Left lobe of liver (tissue), 2 donors: Measurements from ENCODE around the gene ARSI. TPM values are rescaled to one million over a fixed set of nuclear protein-coding genes. Genes with fewer than 3 reads are reported as not detected.

Experiments
- ATAC-seq: fragments of 200-7000 bp; cut with Tn5 transposase; one replicate; pipeline ENCODE4 v1.9.1; 2020; ENCODE audit warnings: mild to moderate bottlenecking, moderate library complexity
- DNase-seq: peaks from one replicate; pipeline ENCODE4 v3.0.0-alpha.2; 2020; ENCODE audit warnings: low spot score
- total RNA-seq: library from RNA; stranded (reverse); gene quantifications from one replicate; pipeline ENCODE4 v1.2.1, GENCODE V29; 2021
- donor health status: DM: no; HTN: no; CAD: no; lungs with moderate emphysema.
- donor health status: DM: no; HTN: yes; CAD: no.

Gene ARSI
- total RNA-seq, 1 donor from 2014 or later = 0.43 TPM

DNA sequence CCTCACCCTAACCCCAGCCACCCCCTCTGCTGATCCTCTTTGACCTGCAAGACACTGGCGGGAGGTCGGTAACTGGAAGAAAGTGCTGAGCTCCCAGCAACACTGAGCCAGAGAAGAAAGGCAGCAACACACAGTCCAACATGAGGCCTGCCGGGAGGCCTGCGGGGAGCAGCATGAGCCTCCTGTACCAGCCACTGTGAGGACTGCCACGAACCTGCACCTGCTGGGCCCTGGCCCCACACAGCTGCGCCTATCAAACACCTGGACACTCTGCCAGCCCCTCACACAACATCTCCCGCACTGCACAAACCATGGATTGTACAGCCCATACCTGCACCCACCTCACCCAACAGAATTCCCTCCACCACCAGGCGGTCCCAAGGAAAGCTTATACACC lies 31.4 kb downstream of the ARSI start:
- DNase-seq (no peak), ATAC-seq (no peak)

- DNase-seq = no peak
- ATAC-seq = peak; percentile 35
Measured at GRCh38 chr5:150270541-150271295, 32.0 kb downstream of the ARSI start.

- DNase-seq = peak; percentile 74
- ATAC-seq = peak; percentile 62
Measured at GRCh38 chr5:150266871-150267291, 35.8 kb downstream of the ARSI start.

- ATAC-seq (no peak), DNase-seq (no peak)
Measured at GRCh38 chr5:150265870-150266383, 36.8 kb downstream of the ARSI start.

- DNase-seq (no peak), ATAC-seq (no peak)
Measured at GRCh38 chr5:150264667-150265603, 37.8 kb downstream of the ARSI start.

- ATAC-seq (peak; percentile 91), DNase-seq (peak; percentile 77)
Measured at GRCh38 chr5:150263801-150264621, 38.7 kb downstream of the ARSI start.

GRCh38 chr5:150263375-150263775 lies 39.3 kb downstream of the ARSI start:
- DNase-seq (no peak), ATAC-seq (no peak)

- DNase-seq (no peak), ATAC-seq (no peak)
Measured at GRCh38 chr5:150262502-150262901, 40.2 kb downstream of the ARSI start.

DNA sequence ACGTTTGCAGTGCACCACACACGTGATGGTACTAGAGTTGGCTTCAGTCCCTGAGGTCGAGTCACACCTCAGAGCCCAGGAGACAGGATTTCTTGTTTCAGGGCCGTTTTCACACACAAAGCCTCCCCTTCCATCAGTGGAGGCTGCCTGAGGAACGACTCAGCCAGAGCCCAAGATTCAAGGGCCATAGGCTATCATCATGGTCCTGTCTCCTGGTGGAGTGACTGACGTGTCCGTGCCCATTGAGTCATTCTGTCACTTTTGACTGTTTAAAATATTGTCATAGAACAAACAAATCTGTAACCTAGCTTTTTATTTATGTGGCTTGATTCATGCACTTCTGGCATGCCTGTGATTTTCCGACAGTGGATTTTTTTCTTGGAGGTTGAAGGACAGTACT lies 41.5 kb downstream of the ARSI start:
- ATAC-seq (no peak), DNase-seq (no peak)

DNA sequence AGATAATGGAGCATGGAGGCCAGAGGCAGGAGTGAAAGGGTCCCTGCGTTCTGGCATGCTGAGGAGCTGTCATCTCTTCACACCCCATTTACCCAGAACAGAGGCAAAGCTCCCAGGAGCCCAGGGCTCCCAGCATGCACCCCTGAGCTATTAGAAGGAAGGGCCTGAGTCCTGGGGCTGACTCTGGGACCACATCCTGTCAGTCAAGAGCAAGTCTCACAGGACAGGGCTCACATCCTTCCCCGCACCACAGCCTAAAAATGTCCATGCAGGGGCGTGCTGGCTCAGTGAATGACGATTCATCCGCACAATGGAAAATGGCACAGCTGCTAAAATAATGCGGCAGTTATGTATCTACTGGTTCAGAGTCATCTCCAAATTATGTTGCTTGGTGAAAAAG lies 44.6 kb downstream of the ARSI start:
- ATAC-seq (no peak), DNase-seq (no peak)

GRCh38 chr5:150257424-150257823 lies 45.3 kb downstream of the ARSI start:
- ATAC-seq (no peak), DNase-seq (no peak)

GRCh38 chr5:150256410-150257064 lies 46.2 kb downstream of the ARSI start:
- no peak for DNase-seq
- ATAC-seq = no peak

DNA sequence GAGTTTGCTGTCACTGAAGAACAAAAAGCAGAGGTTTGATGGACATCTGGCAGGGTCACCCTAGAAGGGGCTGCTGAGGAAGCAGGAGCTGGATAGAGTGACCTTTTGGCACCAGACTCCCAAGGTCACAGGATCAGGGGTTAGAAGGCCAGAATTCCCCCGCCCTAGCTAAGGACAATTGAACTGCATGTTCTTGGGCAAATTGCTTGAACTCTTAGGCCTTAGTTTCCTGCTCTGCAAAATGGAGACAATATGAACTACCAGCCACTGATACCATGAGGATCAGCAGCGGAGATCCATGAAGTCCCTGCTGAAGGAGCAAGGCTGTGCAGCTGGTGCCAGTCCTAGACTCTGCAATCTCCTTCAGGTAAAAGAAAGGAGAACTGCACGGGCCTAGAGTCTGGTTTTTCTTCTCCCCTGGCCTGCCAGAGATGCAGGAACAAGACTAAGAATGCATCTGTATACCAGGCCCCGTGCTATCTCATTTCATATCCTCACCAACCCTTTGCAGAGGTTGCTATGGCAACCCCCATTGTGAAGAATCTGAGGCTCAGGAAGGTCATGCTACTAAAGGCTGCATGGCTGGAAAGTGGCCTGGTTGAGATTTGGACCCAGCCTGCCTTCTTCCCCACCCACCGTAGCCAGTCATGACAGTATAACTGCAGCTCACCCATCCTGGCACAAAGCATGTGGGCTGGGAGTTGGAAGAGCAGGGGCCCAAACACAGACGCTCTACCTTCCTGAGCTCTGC lies 46.9 kb downstream of the ARSI start:
- ATAC-seq (no peak), DNase-seq (no peak)

GRCh38 chr5:150254774-150255173 lies 47.9 kb downstream of the ARSI start:
- ATAC-seq = no peak
- no peak for DNase-seq

DNA sequence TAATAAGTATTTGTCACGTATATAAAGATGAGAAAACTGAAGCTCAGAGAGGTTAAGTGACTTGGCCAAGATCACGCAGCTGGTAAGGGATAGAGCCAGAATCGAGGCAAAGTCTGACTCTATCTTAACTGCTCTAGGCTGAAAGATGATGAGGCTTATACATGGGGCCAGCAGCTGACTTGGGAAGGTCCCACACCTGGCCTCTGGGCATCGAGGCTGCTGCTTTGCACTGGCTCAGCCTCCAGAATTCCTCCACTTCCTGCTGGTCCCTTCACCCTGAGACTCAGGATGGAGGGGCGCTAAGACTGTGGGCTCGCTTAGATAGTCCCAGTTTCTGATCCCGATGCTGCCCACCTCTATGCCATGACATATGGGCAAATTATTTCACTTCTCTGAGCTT lies 48.3 kb downstream of the ARSI start:
- ATAC-seq (no peak), DNase-seq (no peak)

GRCh38 chr5:150253416-150254208 lies 49.1 kb downstream of the ARSI start:
- DNase-seq (no peak), ATAC-seq (no peak)

DNA sequence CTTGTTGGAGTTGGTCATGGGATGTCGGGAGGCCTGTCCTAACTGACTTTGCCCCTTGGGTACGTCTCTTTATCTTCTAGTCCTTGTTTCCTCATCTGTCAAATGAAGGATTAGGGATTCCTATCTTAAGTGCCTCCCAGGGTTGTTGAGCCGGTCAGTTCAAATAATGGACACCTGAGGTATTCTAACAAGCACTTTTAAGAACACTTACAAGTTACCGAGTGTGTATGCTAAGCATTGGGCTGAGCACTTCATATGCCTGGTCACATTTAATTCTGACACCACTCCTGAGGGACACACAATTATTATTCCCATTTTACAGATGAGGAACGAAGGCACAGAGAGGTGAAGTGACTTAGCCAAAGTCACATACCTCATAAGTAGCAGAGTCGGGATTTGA lies 50.2 kb downstream of the ARSI start:
- ATAC-seq (no peak), DNase-seq (no peak)

DNA sequence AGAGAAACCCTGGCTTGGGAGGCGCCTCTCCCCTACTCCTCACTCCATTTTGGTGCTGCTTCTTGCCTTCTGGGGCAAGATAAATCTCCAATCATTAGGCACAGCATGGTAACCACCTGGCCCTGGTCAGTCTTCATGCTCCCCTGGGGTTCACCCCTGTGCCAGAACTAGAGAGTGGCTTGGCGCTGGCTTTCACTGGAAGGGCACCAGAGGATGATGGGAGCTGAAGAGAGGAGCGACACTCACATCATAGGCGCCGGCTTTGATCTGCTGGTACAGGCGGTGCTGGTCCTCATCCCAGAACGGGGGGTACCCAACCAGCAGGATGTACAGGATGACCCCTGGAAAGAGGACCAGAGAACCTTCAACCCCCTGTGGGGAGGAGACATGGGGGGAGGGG lies 51.2 kb downstream of the ARSI start:
- DNase-seq (no peak), ATAC-seq (no peak)

- DNase-seq (no peak), ATAC-seq (no peak)
Measured at GRCh38 chr5:150249744-150250143, 53.0 kb downstream of the ARSI start.
